GM23248 (cell line): ENCODE measurements around the gene PROK1. TPM values are rescaled to one million over a fixed set of nuclear protein-coding genes. Genes with fewer than 3 reads are reported as not detected.

Experiments used
- DNase-seq: peaks from one replicate; pipeline ENCODE4 v3.0.0-alpha.2; 2015
- H2AFZ ChIP-seq: fragments of 200-600 bp; sonication (generic); 2 replicates; pipeline ENCODE4 v1.6.1; 2016; ENCODE audit warnings: antibody characterized with exemption
- H3F3A ChIP-seq: fragments of 200-600 bp; sonication (generic); 2 replicates; pipeline ENCODE4 v1.6.1; 2016; ENCODE audit warnings: mild to moderate bottlenecking, antibody characterized with exemption, mixed run types; ENCODE audit not compliant: insufficient read depth
- H3K27ac ChIP-seq: fragments of 200-600 bp; sonication (generic); 2 replicates; pipeline ENCODE4 v1.5.1; 2016; ENCODE audit warnings: mild to moderate bottlenecking
- H3K27me3 ChIP-seq: fragments of 200-600 bp; sonication (generic); replicated peaks from 2 replicates; pipeline ENCODE4 v1.6.1; 2016; ENCODE audit warnings: mild to moderate bottlenecking; ENCODE audit not compliant: insufficient read depth
- H3K36me3 ChIP-seq: fragments of 200-600 bp; sonication (generic); 2 replicates; pipeline ENCODE4 v1.6.1; 2016; ENCODE audit warnings: low read depth, mild to moderate bottlenecking
- H3K4me1 ChIP-seq: fragments of 200-600 bp; sonication (generic); 2 replicates; pipeline ENCODE4 v1.6.1; 2016; ENCODE audit warnings: mild to moderate bottlenecking; ENCODE audit not compliant: insufficient read depth
- H3K4me2 ChIP-seq: fragments of 200-600 bp; sonication (generic); one replicate; pipeline ENCODE4 v1.6.1; 2016; ENCODE audit warnings: mild to moderate bottlenecking; ENCODE audit not compliant: unreplicated experiment
- H3K4me3 ChIP-seq: fragments of 200-600 bp; sonication (generic); 2 replicates; pipeline ENCODE4 v1.5.1; 2016; ENCODE audit warnings: mild to moderate bottlenecking
- H3K79me2 ChIP-seq: fragments of 200-600 bp; sonication (generic); 2 replicates; pipeline ENCODE4 v1.6.1; 2016; ENCODE audit warnings: mild to moderate bottlenecking; ENCODE audit not compliant: insufficient read depth
- H3K9ac ChIP-seq: fragments of 200-600 bp; sonication (generic); 2 replicates; pipeline ENCODE4 v1.6.1; 2016; ENCODE audit warnings: mild to moderate bottlenecking
- H3K9me2 ChIP-seq: fragments of 200-600 bp; sonication (generic); 2 replicates; pipeline ENCODE4 v1.6.1; 2016; ENCODE audit warnings: mixed run types, mild to moderate bottlenecking, moderate library complexity; ENCODE audit not compliant: insufficient read depth
- H3K9me3 ChIP-seq: fragments of 200-600 bp; sonication (generic); one replicate; pipeline ENCODE4 v1.6.1; 2017; ENCODE audit warnings: low read depth
- H4K20me1 ChIP-seq: fragments of 200-600 bp; sonication (generic); 2 replicates; pipeline ENCODE4 v1.6.0; 2016; ENCODE audit not compliant: insufficient read depth
- EZH2 ChIP-seq: fragments of 200-600 bp; sonication (generic); IDR thresholded peaks from 2 replicates; pipeline ENCODE4 v1.6.1; 2018; ENCODE audit warnings: antibody characterized with exemption, mild to moderate bottlenecking; ENCODE audit not compliant: insufficient read depth, poor library complexity, severe bottlenecking
- EZH2phosphoT487 ChIP-seq: fragments of 200-600 bp; sonication (generic); IDR thresholded peaks from 2 replicates; pipeline ENCODE4 v1.6.1; 2018; ENCODE audit warnings: antibody characterized with exemption, moderate library complexity, mild to moderate bottlenecking, low read depth; ENCODE audit not compliant: insufficient read depth
- WGBS, 2 experiments: methylation state at CpG; one replicate each; pipeline ENCODE4 v1.1.6; 2015 to 2017; ENCODE audit warnings: low lambda C conversion rate in 2 of 2, low coverage in 1 of 2; ENCODE audit errors: missing lambda C conversion rate in 2 of 2; 5-methylcytosine and 5-hydroxymethylcytosine counted together
- in situ Hi-C: fragments of 300-500 bp; cut with MboI; formaldehyde crosslinking; loops from 2 replicates; pipeline ENCODE4 v1.15.0; 2020
- polyA plus RNA-seq: library from polyadenylated mRNA; unstranded; fragments of >200 nt; fragmentation: Nextera tagmentation; extraction: Ambion mirVana; gene quantifications from 2 replicates; pipeline ENCODE4 v1.2.1, GENCODE V29; 2016
- total RNA-seq: library from RNA; depleted of rRNA; stranded (reverse); fragments of >200 nt; shearing (Covaris generic); gene quantifications from 2 replicates; pipeline ENCODE4 v1.2.3, GENCODE V29; 2014

PROK1 gene
- total and polyA plus RNA-seq, 2 experiments from 2014 or later, result not detected

GRCh38 chr1:110485725-110486124, 34.8 kb downstream of the PROK1 start:
- no peaks in the 10 kb centered on the region; the same call in 1 of the 2 replicates for H3F3A ChIP-seq
- no peaks in the 10 kb centered on the region for H3K9me3 ChIP-seq
- H3K27me3 ChIP-seq, result peaks cover 8% of the 10 kb centered on the region; the same call in 1 of the 2 replicates
- H2AFZ ChIP-seq, result no peak overlapping the region
- H3K79me2 ChIP-seq, result no peaks in the 10 kb centered on the region
- H3K27ac ChIP-seq, result no peak overlapping the region
- peaks cover 6% of the 10 kb centered on the region; the same call in 1 of the 2 replicates for H3K4me1 ChIP-seq
- no peak overlapping the region for H3K4me2 ChIP-seq
- DNase-seq, result no peak
- H3K9me2 ChIP-seq, result no peaks in the 10 kb centered on the region
- H3K4me3 ChIP-seq, result no peak overlapping the region
- in situ Hi-C loops, result no loop called here
- H3K36me3 ChIP-seq, result no peaks in the 10 kb centered on the region
- no peak for TF ChIP-seq EZH2
- TF ChIP-seq EZH2phosphoT487, result no peak
- WGBS, 2 experiments, result 0 to 6% methylated on average over 2 of the region's 2 CpGs
- no peak overlapping the region for H3K9ac ChIP-seq
- no peaks in the 10 kb centered on the region for H4K20me1 ChIP-seq

- no peaks in the 10 kb centered on the region for H3K9me3 ChIP-seq
- H3K9ac ChIP-seq, result no peak overlapping the region
- H3K27ac ChIP-seq, result no peak overlapping the region
- H3K9me2 ChIP-seq, result no peaks in the 10 kb centered on the region
- no peaks in the 10 kb centered on the region for H3K36me3 ChIP-seq
- H3K4me1 ChIP-seq, result no peaks in the 10 kb centered on the region
- no peak overlapping the region for H3K4me2 ChIP-seq
- TF ChIP-seq EZH2 (no peak), EZH2phosphoT487 (no peak)
- H3K27me3 ChIP-seq, result peaks cover 5% of the 10 kb centered on the region; the same call in 1 of the 2 replicates
- no peaks in the 10 kb centered on the region for H4K20me1 ChIP-seq
- H3K79me2 ChIP-seq, result no peaks in the 10 kb centered on the region
- H2AFZ ChIP-seq, result no peak overlapping the region
- no peak overlapping the region for H3K4me3 ChIP-seq
- in situ Hi-C loops, result no loop called here
- 23 to 24% methylated on average over 8 of the region's 8 CpGs for WGBS, 2 experiments
- no peaks in the 10 kb centered on the region for H3F3A ChIP-seq
- DNase-seq, result no peak
These were observed 36.8 kb downstream of the PROK1 start for GRCh38 chr1:110487726-110488125.

- Histone ChIP-seq H3K9ac (no peak overlapping the region), H3F3A (no peaks in the 10 kb centered on the region), H3K27me3 (peaks cover 5% of the 10 kb centered on the region; the same call in 1 of the 2 replicates), H3K4me2 (no peak overlapping the region), H2AFZ (no peak overlapping the region), H3K27ac (no peak overlapping the region), H3K9me2 (no peaks in the 10 kb centered on the region), H4K20me1 (no peaks in the 10 kb centered on the region), H3K9me3 (no peaks in the 10 kb centered on the region), H3K4me3 (no peak overlapping the region), H3K36me3 (no peaks in the 10 kb centered on the region), H3K79me2 (no peaks in the 10 kb centered on the region), H3K4me1 (no peaks in the 10 kb centered on the region)
- in situ Hi-C loops, result no loop called here
- 76 to 87% methylated on average over 9 to 12 of the region's 12 CpGs for WGBS, 2 experiments
- TF ChIP-seq EZH2 (no peak), EZH2phosphoT487 (no peak)
- no peak for DNase-seq
These were observed 37.2 kb downstream of the PROK1 start for GRCh38 chr1:110488161-110488560.

- TF ChIP-seq EZH2 (no peak), EZH2phosphoT487 (no peak)
- H3K9me3 ChIP-seq, result no peaks in the 10 kb centered on the region
- no peaks in the 10 kb centered on the region for H3K36me3 ChIP-seq
- peaks cover 4% of the 10 kb centered on the region; the same call in 1 of the 2 replicates for H3K27me3 ChIP-seq
- no peak overlapping the region for H3K9ac ChIP-seq
- no peak overlapping the region for H3K4me3 ChIP-seq
- H3K9me2 ChIP-seq, result no peaks in the 10 kb centered on the region
- H3K4me1 ChIP-seq, result no peaks in the 10 kb centered on the region
- H3K27ac ChIP-seq, result no peak overlapping the region
- in situ Hi-C loops, result no loop called here
- no peak overlapping the region for H3K4me2 ChIP-seq
- H4K20me1 ChIP-seq, result no peaks in the 10 kb centered on the region
- no peaks in the 10 kb centered on the region for H3F3A ChIP-seq
- WGBS, 2 experiments, result 62 to 64% methylated on average over 3 of the region's 3 CpGs
- DNase-seq, result no peak
- H2AFZ ChIP-seq, result no peak overlapping the region
- no peaks in the 10 kb centered on the region for H3K79me2 ChIP-seq
These were observed 37.9 kb downstream of the PROK1 start for GRCh38 chr1:110488867-110489266.

GRCh38 chr1:110489406-110489805, 38.5 kb downstream of the PROK1 start:
- H3K4me2 ChIP-seq, result no peak overlapping the region
- no peak overlapping the region for H3K9ac ChIP-seq
- no peaks in the 10 kb centered on the region for H3K4me1 ChIP-seq
- H3K27me3 ChIP-seq, result no peaks in the 10 kb centered on the region
- no peak overlapping the region for H3K27ac ChIP-seq
- no peaks in the 10 kb centered on the region for H4K20me1 ChIP-seq
- no peak for DNase-seq
- no peaks in the 10 kb centered on the region for H3K9me2 ChIP-seq
- H3F3A ChIP-seq, result no peaks in the 10 kb centered on the region
- H3K4me3 ChIP-seq, result no peak overlapping the region
- no peaks in the 10 kb centered on the region for H3K36me3 ChIP-seq
- TF ChIP-seq EZH2phosphoT487 (no peak), EZH2 (no peak)
- H3K9me3 ChIP-seq, result no peaks in the 10 kb centered on the region
- WGBS, 2 experiments, result 91 to 93% methylated on average over 12 to 15 of the region's 15 CpGs
- no peak overlapping the region for H2AFZ ChIP-seq
- H3K79me2 ChIP-seq, result no peaks in the 10 kb centered on the region
- in situ Hi-C loops, result no loop called here
